Omental fat pad (tissue), 4 donors: ENCODE measurements around the gene MX2. TPM values are rescaled to one million over a fixed set of nuclear protein-coding genes. Genes with fewer than 3 reads are reported as not detected.
A peak's percentile ranks its signal among the peaks of the same experiment; 100 is the strongest.

Source experiments
- ATAC-seq: fragments of 150-250 bp; one replicate; pipeline ENCODE4 v1.9.1; 2016; ENCODE audit warnings: mild to moderate bottlenecking, moderate library complexity; ENCODE audit not compliant: low FRiP score
- DNase-seq: peaks from one replicate; pipeline ENCODE4 v3.0.0-alpha.2; 2019; ENCODE audit warnings: low spot score
- total RNA-seq, 4 donors: library from RNA; depleted of rRNA; stranded (reverse); fragments of >200 nt; gene quantifications; one replicate each; pipeline ENCODE4 v1.1.0, GENCODE V29; 2016
- TF ChIP-seq, protein P1 (sequence below), 3 donors: fragments of 450-650 bp; IDR thresholded peaks; one replicate each; pipeline ENCODE4 v1.5.1; 2016 to 2017; ENCODE audit warnings: antibody characterized with exemption in 3 of 3, mild to moderate bottlenecking in 3 of 3, moderate library complexity in 2 of 3

MX2 gene
- total RNA-seq, 4 donors from 2014 or later: 11.9 to 39.6 (median 28.7) TPM

DNA sequence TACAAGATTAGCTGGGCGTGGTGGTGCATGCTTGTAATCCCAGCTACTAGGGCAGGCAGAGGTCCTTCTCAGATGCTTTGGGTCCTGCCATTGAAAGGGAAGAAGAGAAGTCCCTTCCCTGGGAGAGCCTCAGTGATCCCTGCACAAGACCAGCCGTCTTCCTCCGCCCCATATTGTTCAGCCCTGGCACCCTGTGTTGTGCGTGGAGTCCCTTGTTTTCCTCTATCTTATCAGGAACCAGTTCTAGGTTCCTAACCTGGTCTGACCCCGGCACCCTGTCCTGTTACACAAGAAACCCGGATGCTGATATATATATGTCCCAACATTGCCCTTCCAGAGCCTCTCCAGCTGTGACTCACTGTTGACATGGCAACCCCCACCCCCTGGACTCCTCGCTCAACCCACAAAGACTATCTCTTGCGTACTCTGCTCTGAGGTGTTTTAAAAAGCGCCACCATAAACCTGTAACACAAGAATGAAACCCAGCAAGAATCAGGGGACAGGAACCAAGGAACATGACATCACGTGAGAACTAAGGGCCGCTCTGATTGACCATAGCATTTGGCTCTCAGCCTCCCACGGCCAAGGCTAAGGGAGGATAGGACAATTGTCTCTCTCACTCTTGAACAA, 4.8 kb downstream of the MX2 start:
- TF ChIP-seq, protein P1, sequence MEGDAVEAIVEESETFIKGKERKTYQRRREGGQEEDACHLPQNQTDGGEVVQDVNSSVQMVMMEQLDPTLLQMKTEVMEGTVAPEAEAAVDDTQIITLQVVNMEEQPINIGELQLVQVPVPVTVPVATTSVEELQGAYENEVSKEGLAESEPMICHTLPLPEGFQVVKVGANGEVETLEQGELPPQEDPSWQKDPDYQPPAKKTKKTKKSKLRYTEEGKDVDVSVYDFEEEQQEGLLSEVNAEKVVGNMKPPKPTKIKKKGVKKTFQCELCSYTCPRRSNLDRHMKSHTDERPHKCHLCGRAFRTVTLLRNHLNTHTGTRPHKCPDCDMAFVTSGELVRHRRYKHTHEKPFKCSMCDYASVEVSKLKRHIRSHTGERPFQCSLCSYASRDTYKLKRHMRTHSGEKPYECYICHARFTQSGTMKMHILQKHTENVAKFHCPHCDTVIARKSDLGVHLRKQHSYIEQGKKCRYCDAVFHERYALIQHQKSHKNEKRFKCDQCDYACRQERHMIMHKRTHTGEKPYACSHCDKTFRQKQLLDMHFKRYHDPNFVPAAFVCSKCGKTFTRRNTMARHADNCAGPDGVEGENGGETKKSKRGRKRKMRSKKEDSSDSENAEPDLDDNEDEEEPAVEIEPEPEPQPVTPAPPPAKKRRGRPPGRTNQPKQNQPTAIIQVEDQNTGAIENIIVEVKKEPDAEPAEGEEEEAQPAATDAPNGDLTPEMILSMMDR (IDR thresholded peaks at IDR 0.05): no peak
- DNase-seq (no peak), ATAC-seq (peak; percentile 14)

DNA sequence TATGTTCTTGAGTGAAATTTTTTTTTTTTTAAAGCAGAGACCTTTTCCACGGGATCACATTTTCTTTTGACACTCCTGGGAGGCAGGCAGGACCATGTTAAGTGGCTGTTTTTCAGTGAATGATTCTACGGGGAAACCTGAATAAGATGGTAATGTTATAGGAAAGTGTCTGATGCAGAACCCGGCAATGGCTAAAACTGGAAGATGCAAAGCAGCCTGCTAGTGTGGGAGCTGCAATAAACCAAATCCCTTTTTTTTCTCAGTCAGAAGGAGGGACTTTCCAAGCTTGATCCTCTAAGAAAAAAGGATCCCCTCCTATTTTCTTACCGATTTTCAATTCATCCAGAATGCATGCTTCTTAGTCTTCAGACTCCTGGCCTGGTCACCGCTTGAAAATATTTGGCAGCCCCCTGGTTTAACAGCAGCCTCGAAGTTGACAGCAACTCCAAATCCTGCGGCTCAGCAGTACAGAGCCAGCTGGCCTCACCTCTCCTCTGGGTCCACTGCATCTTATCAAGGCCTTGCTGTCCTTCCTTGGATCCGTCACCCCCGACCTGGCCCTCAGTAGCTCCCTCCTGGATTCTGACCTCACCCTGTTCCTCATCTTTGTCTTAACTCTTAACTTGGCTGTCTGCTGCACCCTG, 5.6 kb downstream of the MX2 start:
- TF ChIP-seq, protein P1 (IDR thresholded peaks at IDR 0.05): no peak
- DNase-seq: no peak
- no peak for ATAC-seq

DNA sequence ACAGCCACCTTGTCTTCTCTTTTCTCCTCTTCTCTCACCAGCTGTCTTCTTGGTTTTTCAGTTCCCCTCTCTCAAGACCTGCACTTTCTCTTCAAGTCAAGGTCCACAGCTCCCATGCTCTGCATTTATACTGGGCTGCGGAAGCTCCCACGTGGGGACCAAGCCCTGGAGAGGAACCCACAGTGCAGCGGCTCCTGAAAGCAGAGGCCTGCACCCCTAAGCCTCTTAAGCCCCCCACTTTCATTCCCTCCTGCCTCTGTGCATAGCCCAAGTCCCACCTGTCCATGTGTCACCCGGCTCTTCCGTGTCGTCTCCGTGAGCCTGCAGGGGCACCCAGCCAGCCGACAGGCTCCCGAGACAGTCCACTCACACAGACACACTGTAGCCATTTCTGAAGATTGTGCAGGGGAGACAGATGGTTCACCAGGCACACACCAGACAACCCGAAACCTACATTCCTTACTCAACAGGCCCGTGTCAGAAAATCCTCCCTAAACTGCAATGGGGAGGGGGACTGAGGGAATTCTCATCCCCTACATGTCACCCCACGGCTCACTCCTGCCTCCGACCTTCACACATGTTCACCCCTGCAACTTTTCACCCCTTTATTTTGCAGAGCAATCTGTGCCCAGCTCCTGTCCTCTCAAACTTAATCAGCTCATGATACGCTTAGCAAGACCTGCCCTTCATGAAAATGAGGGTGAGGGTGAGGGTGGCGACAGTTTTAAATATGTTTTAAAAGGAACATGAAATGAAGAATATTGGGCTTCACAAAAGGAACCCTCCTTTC, 6.3 kb downstream of the MX2 start:
- ATAC-seq (no peak), DNase-seq (no peak)
- TF ChIP-seq, protein P1 (IDR thresholded peaks at IDR 0.05): no peak

DNA sequence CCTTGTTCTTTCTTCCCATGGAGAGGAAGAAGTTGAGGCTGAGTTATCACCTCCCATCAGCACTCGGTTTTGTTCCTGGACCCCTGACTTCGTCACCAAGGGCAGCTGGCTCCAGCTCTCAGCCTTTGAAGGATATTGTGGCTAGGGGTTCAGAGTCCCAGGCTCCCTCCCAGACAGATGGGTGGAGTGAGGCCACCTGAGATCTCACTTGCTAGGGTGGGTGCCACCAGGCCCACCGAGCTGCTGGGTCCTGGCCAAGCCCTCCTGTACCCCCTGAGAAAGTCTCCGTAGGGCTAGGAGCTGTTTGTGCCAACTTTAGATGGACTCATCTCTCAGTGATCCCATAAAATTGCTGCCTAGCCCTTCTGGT, 6.9 kb downstream of the MX2 start:
- ATAC-seq (no peak), DNase-seq (no peak)
- TF ChIP-seq, protein P1 (IDR thresholded peaks at IDR 0.05): no peak

DNA sequence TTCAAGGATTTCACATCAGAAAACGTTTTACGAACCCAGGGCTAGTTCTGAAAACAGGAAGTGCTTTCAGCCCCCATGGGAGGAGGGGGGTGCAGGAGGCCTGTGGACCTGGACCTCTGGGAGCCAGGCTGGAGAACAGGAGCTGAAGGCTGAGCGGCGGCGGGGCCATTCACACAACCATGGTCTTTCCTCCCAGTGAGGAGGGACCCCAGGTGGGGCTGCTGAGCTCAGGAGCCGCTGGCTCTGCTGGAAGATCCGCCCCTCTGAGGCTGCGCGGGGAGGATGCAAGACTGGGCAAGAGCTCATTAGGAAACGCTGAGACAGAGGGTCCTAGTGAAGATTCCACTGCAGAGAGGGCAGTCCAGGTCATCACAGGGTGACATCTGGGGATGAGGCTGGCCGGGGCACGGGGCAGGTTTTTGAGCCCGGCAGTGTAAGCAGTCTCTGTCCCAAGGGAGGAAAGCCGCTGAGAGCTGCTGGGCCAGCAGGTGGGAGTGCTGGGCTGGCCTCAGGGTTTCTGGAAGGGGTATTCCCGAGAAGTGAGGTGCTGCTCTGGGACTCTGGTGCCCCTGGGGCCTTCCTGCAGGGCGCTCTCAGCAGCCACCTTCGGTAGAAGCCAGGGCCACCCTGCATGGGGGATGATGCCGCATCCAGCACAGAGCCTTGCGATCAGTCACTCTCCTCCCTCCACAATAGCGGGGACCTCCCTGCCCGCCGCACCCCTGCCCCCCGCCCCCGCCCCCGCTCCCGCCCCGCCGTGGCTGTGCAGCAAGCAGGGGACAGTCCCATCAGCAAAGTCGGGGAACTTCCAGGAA, 7.5 kb downstream of the MX2 start:
- ATAC-seq (peak; percentile 50), DNase-seq (no peak)
- TF ChIP-seq, protein P1 (IDR thresholded peaks at IDR 0.05): no peak

DNA sequence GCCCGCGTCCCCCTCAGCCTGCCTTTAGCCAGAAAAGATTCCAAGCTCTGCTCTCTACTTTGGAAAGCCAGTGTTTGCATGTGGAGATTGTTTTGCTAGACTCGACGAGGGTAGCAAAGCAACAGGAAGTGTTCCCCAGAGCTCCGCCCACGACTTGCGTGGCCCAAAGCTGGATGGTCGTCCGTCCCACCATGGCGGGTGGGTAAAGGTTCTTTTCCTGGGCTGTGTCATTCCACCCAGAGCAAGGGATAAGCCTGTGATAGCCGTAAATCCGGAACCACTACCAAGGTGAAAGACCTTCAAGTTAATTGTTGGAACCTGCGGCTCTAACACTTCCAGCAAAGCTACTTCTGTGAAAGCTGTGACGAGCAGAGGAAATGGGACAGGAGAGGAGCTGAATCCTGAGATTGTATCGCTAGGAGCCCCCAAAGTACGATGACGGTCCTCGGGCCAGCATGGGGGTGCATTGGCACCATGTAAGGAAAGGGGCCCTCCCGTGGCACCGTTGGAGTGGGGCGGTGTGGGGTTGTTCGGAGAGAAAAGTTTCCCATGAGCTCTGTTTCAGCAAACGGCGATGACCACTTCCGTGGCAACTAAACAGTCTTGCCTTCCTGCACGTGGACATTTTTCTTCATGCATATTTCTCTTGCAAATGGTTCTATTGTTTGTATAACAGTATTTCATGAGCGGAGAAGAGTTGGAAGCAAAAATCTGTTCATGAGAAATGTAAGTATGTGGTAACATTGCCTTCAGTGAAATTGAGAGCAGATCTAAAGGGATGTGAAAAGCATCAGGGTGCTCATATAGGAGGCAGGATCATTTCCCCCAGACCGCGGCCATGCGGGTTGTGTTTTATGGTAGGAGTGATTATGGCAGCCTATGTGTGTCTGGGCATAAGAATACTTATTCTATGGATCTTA, 8.4 kb downstream of the MX2 start:
- ATAC-seq (no peak), DNase-seq (no peak)
- TF ChIP-seq, protein P1 (IDR thresholded peaks at IDR 0.05): no peak
